Measurements from ENCODE around the gene CD300LD. TPM values are rescaled to one million over a fixed set of nuclear protein-coding genes. Genes with fewer than 3 reads are reported as not detected.

CD300LD gene
- total RNA-seq, 1 donor from 2014 or later = not detected

DNA sequence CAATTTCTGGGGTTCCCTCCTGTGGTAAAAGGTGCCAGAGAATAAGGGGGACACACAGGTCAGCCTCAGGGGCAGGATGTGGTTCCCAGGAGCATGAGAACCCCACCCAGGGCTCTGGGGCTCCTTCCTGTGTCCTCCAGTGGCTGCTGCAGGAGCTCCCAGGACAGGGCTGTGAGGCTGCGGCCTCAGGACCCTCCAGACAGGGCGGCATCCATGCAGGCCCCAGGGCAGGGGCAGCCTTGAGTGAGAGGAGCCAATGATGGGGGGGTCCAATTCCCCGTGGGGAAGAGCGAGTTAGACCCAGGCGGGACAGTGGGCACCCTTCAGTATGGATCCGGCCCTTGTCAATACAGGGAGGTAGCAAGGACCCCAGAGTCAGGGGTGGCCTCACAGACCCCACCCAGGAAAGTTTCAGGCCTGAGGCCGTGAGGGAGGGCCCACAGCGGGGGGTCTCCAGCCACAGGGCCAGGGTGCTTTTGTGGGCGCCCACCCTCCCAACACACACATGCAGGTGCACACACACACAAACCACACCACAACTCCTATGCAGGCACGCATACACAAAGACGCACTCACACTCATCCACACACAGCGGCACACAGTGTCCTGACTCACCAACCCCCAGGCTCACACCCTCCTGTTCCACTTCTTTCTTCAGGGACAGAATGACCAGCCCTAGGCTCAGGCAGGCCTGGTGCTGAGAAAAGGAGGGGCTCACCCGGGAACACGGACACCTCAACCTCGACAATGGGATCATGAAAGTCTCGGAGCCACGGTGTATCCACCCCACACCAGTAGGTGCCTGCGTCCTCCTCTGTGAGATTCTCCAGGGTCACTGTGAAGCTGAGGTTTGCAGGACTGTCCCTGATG, 48.0 kb downstream of the CD300LD start:
- peaks cover 2% of the 10 kb centered on the region for H3K9me3 Mint-ChIP-seq (ENCODE audit: unreplicated experiment)
- no peak overlapping the region for H3K4me3 Mint-ChIP-seq (ENCODE audit: unreplicated experiment)
- H3K27me3 Mint-ChIP-seq (ENCODE audit: unreplicated experiment) = peaks cover 27% of the 10 kb centered on the region
- no peak overlapping the region for H3K27ac Mint-ChIP-seq (ENCODE audit: unreplicated experiment)
- peaks cover 5% of the 10 kb centered on the region for H3K36me3 Mint-ChIP-seq (ENCODE audit: unreplicated experiment)
- DNase-seq = no peak
- H3K4me1 Mint-ChIP-seq (ENCODE audit: low read depth, unreplicated experiment) = no peaks in the 10 kb centered on the region
- TF ChIP-seq, protein P1, sequence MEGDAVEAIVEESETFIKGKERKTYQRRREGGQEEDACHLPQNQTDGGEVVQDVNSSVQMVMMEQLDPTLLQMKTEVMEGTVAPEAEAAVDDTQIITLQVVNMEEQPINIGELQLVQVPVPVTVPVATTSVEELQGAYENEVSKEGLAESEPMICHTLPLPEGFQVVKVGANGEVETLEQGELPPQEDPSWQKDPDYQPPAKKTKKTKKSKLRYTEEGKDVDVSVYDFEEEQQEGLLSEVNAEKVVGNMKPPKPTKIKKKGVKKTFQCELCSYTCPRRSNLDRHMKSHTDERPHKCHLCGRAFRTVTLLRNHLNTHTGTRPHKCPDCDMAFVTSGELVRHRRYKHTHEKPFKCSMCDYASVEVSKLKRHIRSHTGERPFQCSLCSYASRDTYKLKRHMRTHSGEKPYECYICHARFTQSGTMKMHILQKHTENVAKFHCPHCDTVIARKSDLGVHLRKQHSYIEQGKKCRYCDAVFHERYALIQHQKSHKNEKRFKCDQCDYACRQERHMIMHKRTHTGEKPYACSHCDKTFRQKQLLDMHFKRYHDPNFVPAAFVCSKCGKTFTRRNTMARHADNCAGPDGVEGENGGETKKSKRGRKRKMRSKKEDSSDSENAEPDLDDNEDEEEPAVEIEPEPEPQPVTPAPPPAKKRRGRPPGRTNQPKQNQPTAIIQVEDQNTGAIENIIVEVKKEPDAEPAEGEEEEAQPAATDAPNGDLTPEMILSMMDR (IDR thresholded peaks at IDR 0.05; ENCODE audit: partially characterized antibody, unreplicated experiment) = no peak

DNA sequence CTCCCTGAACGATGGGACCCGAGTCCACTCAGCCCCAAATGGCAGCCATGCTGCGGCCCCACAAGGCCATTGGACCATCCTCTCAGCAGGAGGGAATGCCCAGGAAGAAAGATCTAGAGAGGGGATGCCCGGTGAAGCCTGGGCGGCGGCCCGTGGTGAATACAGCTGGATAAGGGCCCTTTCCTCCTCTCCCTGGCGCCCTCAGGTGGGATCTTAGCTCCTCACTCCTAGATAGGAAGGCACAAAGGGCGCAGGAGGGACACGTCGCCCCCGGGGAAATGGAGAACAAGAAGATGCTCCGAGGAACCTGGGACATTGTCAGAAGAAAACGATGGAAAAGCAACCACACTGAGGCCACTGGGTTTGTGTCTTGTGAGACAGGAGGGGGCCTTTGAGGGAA, 48.7 kb downstream of the CD300LD start:
- TF ChIP-seq, protein P1 (IDR thresholded peaks at IDR 0.05; ENCODE audit: partially characterized antibody, unreplicated experiment) = no peak
- H3K36me3 Mint-ChIP-seq (ENCODE audit: unreplicated experiment) = peaks cover 5% of the 10 kb centered on the region
- no peaks in the 10 kb centered on the region for H3K4me1 Mint-ChIP-seq (ENCODE audit: low read depth, unreplicated experiment)
- peaks cover 29% of the 10 kb centered on the region for H3K27me3 Mint-ChIP-seq (ENCODE audit: unreplicated experiment)
- no peak overlapping the region for H3K4me3 Mint-ChIP-seq (ENCODE audit: unreplicated experiment)
- no peak overlapping the region for H3K27ac Mint-ChIP-seq (ENCODE audit: unreplicated experiment)
- peaks cover 2% of the 10 kb centered on the region for H3K9me3 Mint-ChIP-seq (ENCODE audit: unreplicated experiment)
- no peak for DNase-seq

DNA sequence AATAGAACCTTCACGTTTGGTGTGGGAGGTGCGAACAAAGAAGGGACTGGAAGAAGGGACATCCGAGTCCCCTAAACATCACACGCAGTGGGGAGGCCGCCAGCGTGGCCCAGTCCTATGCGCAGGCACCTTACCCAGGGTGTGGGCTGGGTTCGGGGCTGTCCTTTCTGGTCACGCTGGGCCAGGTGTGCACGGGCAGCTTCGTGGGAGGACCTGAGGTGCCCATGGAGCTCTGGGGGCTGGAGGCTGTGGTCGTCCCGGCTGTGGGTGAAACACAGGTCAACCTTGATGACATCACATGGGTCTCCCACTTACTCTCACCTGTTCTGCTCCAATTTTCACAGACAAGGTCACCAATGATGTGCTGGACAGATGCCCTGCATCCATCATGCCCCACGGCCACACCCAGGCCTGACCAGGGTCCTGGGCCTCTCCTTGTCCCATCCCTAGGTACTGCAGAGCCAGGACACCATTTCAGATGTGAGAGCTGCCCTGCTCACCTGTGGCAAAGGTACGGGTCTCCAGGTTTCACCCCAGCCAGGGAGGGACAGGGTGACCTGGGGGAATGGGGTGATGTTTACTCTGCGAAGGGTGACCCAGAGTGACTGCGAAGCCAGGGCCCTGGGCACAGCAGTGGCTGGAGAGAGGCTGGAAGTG, 49.2 kb downstream of the CD300LD start:
- peaks cover 2% of the 10 kb centered on the region for H3K9me3 Mint-ChIP-seq (ENCODE audit: unreplicated experiment)
- no peak overlapping the region for H3K27ac Mint-ChIP-seq (ENCODE audit: unreplicated experiment)
- TF ChIP-seq, protein P1 (IDR thresholded peaks at IDR 0.05; ENCODE audit: partially characterized antibody, unreplicated experiment) = no peak
- DNase-seq = no peak
- no peaks in the 10 kb centered on the region for H3K4me1 Mint-ChIP-seq (ENCODE audit: low read depth, unreplicated experiment)
- peaks cover 26% of the 10 kb centered on the region for H3K27me3 Mint-ChIP-seq (ENCODE audit: unreplicated experiment)
- H3K4me3 Mint-ChIP-seq (ENCODE audit: unreplicated experiment) = no peak overlapping the region
- H3K36me3 Mint-ChIP-seq (ENCODE audit: unreplicated experiment) = peaks cover 5% of the 10 kb centered on the region

DNA sequence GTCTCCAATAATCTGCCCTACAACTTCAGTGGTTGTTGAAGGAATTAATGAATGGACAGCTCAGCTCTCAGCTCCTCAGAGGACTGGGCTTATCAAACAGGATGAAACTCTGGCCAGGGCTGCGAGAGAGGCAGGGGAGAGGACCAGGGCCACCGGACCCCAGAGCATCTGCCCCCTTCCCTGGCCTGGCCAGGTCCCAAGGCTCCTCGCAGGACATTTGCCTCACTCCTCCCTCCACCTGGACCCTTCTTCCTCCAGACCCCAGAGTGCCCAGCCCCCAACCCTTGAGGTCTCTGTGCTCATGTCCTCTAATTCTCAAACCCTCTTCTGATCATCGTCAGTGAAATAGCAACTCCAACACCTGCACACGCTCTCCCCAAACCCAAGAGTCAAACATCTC, 49.9 kb downstream of the CD300LD start:
- Mint-ChIP-seq H3K36me3 (ENCODE audit: unreplicated experiment) (peaks cover 5% of the 10 kb centered on the region), H3K4me1 (ENCODE audit: low read depth, unreplicated experiment) (no peaks in the 10 kb centered on the region), H3K9me3 (ENCODE audit: unreplicated experiment) (peaks cover 2% of the 10 kb centered on the region), H3K27me3 (ENCODE audit: unreplicated experiment) (peaks cover 23% of the 10 kb centered on the region), H3K27ac (ENCODE audit: unreplicated experiment) (no peak overlapping the region), H3K4me3 (ENCODE audit: unreplicated experiment) (peak overlapping the region; percentile 0)
- no peak for DNase-seq
- TF ChIP-seq, protein P1 (IDR thresholded peaks at IDR 0.05; ENCODE audit: partially characterized antibody, unreplicated experiment) = no peak
